Measurements from ENCODE around the gene KLHL40.
"Not testable (repeated sequence)": the region's sequence is repeated elsewhere in the genome, so short reads cannot be mapped to it uniquely, and the experiment has no call there.

The KLHL40 gene

DNA sequence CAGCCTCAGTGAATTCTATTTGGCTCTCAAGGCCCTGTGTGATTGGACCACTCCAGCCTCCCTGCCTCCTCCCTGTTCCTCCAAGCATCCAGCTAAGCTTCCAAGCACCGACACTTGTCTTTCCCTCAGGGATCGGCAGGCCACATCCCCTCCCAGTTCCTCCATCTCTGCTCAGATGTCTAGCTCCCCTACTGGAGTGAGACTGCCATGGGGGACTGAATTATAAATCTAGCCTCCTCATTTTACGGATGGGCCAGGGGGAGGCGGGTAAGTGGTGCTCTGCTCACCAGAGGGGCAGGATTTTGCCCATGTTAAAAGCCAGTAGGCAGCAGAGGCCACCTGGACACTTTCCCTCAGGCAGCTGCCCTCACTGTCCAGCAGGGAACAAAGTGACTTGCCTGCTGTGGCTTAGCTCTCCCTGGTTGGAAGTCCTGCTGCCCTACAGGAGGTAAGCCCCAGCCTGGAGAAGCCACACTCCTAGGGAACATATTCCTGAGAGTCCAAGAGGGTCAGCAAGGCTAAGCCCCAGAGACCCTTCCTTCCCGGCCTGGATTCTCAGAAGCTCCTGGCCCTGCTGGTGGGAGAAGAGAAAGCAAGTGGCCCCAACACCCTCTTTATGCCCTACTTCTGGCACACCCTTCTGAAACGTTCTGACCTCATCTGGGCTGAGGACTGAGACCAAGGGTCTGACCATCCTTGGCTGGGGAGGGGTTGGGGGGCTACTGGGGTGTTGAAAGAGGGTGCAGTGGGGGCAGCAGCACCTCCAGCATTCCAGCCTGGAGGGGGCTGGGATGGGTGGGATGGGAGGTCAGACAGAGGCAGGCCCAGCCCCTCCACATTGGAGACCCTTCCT is 26.4 kb downstream of the KLHL40 start:
- no peak overlapping the region for H3K27ac ChIP-seq
- no peak overlapping the region for H3K4me3 ChIP-seq

DNA sequence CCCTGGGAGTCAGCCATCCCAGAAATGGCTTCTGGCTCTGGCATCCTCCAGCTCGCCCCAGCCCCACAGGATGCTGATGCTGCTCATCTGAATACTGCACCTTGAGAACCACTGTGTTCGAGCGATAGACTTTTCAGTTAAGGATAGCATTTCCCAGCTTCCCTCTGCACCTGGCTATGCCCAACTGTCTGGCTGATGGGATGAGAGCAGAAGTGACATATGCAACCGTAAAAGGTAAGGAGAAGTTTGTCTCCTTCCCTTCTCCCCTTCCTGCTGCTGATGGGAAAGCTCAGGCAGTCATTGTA is 27.0 kb downstream of the KLHL40 start:
- Histone ChIP-seq H3K27ac (no peak overlapping the region), H3K4me3 (no peak overlapping the region)

DNA sequence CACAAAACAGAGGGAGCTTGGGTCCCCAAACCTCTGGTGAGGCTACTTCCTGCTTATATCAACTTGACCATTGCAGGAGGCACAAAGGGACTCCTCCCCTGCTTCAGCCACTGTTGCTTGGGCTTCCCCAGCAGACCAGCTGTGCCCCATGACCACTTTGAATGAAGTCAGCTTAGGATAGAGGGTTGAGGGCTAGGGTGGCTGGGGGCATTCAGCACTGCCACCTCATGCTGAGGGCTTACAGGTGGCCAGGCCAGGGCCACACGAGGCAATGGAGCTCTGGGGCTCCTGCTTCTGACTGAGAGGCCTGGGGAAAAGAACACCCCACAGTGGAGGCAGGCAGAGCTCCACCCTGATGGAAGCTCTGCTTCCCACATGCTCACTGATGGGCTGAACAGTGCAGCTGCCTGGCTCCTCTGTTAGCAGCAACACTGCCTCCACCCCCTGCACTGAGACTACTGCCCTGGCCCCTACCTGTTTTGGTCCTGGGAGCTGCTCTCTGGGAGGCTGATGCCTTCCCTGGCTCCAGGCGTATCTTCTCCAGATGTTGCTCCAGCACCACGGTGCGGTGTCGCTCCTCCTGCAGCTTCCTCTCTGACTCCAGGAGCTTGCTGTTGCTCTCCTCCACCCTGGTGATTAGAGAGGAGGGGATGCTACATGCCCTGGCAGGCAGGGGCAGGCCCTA is 27.5 kb downstream of the KLHL40 start:
- Histone ChIP-seq H3K4me3 (no peak overlapping the region), H3K27ac (no peak overlapping the region)

DNA sequence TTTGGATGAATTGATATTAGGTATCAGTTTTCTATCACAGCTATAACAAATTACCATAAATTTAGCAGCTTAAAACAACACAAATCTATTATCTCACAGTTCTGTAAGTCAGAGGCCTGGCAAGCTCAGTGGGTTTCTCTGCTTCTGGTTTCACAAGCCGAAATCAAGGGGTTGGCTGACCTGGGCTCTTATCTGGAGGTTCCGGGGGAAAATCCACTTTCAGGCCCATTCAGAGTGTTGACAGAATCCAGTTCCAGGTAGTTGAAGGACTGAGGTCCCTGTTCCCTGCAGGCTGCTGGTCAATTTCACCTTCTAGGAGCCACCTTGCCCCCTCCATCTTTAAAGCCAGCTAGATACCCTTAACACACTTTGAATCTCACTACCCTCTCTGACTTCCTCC is 28.4 kb downstream of the KLHL40 start:
- Histone ChIP-seq H3K27ac (no peak overlapping the region), H3K4me3 (no peak overlapping the region)

DNA sequence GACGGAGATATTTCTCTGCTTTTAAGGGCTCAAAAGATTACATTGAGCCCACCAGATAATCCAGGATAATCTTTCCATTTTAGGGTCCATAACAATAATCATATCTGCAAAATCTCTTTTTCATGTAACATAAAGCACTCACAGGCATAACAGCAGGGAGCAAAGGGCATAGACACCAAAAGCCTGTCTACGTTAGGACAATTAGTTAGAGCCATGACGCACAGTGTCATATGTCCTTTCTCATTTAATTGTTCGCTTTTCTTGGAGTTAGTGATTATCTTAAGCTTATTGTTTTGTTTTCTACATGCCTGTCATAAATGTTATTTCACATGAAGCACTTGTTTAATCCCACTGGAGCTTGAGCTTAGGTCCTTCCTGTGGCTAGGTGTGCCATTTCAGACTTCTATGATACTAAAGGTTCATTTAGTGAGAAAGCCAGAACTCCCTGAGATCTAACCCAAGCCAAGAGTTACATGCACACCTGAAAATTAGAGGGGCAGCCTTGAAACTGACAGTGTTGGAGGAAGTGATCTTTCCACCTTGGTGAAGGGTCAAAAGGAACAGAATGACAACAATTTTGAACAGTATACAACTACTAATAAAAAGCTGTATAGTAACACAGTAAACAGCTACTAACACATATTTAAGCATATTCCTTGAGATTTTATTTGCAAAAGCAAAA is 29.0 kb downstream of the KLHL40 start:
- Histone ChIP-seq H3K27ac (no peak overlapping the region), H3K4me3 (no peak overlapping the region)

DNA sequence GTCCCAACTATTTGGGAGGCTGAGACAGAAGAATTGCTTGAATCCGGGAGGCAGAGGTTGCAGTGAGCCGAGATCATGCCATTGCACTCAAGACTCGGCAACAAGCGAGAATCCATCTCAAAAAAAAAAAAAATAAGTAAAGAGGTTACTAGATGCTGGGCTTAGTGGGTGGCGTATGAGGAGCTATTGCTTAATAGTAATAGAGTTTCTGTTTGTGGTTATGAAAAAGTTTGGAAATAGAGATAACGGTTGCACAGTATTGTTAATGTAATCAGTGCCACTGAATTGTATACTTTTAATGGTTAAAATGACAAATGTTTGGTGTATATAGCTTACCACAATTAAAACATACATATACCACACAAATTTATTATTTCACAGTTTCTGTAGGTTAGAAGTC is 32.0 kb downstream of the KLHL40 start:
- Histone ChIP-seq H3K4me3 (no peak overlapping the region), H3K27ac (no peak overlapping the region)

DNA sequence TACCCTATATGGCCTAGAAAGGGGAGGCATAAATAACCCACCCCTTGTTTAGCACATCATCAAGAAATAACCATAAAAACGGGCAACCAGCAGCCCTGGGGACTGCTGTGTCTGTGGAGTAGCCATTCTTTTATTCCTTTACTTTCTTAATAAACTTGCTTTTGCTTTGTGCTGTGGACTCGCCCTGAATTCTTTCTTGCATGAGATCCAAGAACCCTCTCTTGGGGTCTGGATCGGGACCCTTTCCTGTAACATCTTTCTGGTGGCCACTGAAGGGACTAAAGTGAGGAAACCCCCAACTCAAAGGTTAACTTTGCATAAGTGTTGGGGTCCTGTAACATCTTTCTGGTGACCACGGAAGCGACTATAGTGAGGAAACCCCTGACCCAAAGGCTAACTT is 33.0 kb downstream of the KLHL40 start:
- Histone ChIP-seq H3K4me3 (no peak overlapping the region), H3K27ac (no peak overlapping the region)

DNA sequence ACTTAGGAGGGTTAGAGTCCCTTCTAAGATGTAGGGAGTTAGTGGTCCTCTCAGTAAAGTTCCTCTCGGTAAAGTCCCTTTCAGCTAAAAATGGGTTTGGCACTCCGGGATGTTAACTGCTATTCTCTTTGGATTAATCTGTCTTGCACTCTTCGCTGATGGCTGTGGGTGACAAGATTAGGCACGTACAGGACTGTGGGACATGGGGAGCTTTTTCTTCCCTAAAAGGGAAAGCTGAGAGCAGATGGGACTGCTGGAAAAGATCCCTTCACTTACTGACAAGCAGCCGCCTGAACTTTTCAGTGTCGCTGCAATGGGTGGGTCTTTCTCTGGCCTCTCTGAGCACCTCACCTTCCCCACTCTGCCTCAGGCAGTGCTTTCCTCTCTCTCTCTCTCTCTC is 33.7 kb downstream of the KLHL40 start:
- no peak overlapping the region for H3K27ac ChIP-seq
- no peak overlapping the region for H3K4me3 ChIP-seq

DNA sequence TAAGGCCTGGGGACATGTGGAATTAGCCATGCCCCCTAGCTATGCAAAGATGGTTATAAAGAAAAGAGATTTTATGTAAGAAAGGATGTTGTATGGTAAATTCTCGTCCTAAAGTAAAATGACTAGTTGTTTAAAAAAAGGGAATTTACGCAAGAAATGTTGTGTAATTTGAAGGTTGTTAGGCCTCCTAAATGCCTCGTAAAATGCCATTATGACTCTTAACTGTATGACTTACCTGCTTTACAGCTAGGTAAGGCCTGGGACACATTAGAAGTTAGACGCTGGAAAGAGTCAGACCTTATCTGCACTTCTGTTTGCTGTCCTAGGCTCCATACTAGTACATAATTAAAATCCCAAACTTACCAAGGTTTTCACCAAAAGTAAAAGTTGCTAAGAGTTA is 34.8 kb downstream of the KLHL40 start:
- no peak overlapping the region for H3K4me3 ChIP-seq
- no peak overlapping the region for H3K27ac ChIP-seq

DNA sequence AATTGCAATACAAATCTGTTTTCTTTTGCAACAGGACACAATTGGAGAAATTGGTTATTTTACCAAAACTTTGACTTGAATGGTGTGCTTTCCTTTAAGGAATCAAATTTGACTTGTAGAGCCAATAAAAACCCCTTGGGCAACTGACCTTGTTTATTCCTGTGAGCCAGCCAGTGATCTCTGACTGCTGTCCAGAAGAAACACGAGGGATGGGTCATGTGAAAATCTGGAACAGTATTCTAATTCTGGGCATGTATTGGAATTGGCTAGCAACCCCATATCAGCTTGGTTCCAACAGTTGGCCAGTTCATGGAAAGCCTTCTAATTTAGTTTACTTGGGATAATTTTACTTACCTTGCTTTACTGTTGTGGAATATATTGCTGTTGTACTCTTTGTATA is 36.4 kb downstream of the KLHL40 start:
- no peak overlapping the region for H3K27ac ChIP-seq
- H3K4me3 ChIP-seq, result no peak overlapping the region

DNA sequence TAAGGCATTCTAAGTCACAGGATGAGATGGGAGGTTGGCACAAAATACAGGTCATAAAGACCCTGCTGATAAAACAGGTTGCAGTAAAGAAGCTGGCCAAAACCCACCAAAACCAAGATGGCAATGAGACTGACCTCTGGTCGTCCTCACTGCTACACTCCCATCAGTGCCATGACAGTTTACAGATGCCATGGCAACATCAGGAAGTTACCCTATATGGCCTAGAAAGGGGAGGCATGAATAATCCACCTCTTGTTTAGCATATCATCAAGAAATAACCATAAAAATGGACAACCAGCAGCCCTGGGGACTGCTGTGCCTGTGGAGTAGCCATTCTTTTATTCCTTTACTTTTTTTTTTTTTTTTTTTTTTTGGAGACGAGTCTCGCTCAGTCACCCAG is 37.1 kb downstream of the KLHL40 start:
- not testable (repeated sequence) for H3K27ac ChIP-seq, H3K4me3 ChIP-seq

DNA sequence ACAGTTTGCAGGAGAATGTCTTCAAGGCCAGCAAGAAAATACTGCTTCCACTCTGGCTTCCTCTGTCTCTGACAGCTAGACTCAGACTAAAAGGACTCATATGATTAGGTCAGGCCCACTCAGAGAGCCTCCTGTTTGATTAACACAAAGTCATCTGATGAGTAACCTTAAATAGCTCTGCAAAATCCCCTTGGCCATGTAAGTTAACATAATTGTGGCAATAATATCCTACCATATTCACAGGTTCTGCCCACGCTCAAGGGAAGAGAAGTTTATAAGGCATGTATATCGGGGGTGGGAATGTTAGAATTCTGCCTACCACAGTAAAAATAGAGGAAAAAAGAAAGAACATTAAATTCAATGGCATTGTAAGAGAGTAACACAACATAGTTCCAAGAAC is 37.9 kb downstream of the KLHL40 start:
- Histone ChIP-seq H3K27ac (no peak overlapping the region), H3K4me3 (no peak overlapping the region)

DNA sequence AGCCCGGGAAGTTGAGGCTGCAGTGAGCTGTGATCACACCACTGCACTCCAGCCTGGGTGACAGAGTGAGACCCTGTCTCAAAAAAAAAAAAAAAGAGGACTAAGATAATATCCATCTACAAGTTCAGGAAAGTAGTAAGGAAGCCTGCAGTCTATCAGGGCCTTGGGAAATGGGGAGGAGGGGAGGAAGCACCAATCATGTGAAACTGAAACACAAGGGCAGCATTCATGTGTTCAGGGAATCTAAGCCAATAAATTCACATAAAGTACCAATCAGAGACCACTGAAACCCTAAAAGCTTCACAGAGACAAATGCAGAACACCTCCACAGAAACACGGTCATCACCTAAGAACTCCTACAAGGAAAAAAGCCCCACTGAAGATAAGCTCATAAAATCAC is 40.1 kb downstream of the KLHL40 start:
- no peak overlapping the region for H3K27ac ChIP-seq
- no peak overlapping the region for H3K4me3 ChIP-seq

DNA sequence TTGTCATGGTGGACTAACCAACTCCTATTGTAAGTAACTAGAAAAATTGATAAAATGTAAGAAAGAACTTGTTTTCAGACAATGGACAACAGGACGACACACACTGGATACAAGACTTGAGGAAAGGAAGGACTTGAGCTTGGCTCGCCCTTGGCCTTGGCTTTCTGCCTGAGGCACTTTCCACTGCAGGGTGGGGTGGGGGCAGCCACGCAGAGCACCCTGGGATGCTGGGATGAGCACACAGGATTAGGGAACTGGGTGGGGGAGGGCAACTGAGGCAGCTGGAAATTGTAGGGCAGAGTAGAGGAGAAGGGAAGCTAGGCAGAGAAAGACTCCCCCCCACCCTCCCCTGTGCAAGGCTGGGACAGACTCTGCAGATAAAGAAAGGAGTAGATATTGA is 42.7 kb downstream of the KLHL40 start:
- peak overlapping the region in 1 of 21 experiments; percentile 35 for H3K27ac ChIP-seq
- no peak overlapping the region for H3K4me3 ChIP-seq

DNA sequence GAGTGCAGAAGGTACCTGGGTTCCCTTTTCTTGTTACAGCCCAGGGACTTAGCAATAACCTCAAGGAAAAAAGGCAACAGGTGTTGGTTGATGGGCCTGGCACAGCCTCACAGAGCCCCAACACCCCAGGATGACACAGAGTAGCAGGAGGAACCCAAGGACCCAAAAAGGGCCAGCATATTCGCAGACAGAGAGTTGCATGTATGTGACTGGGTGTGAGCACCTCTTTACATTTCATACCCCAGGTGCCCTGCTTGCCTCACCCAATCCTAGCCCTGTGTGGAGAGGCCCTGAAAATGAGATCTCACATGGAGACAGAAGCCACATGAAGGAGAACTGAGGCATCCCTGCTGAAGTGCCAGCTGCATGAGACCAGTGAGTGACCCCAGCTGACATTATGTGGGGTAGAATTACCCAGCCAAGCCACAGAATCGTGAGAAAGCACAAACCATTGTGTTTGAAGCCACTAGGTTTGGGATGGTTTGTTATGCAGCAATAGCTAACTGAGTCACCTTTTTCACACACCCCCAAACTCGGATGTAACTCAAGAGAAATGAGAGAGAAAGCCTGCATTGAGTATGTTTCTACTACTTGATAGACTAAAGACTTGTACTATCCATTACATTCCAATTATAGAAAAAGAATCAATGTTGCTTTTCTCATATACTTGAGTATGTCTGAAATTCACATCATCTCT is 43.5 kb downstream of the KLHL40 start:
- Histone ChIP-seq H3K4me3 (no peak overlapping the region), H3K27ac (no peak overlapping the region)

DNA sequence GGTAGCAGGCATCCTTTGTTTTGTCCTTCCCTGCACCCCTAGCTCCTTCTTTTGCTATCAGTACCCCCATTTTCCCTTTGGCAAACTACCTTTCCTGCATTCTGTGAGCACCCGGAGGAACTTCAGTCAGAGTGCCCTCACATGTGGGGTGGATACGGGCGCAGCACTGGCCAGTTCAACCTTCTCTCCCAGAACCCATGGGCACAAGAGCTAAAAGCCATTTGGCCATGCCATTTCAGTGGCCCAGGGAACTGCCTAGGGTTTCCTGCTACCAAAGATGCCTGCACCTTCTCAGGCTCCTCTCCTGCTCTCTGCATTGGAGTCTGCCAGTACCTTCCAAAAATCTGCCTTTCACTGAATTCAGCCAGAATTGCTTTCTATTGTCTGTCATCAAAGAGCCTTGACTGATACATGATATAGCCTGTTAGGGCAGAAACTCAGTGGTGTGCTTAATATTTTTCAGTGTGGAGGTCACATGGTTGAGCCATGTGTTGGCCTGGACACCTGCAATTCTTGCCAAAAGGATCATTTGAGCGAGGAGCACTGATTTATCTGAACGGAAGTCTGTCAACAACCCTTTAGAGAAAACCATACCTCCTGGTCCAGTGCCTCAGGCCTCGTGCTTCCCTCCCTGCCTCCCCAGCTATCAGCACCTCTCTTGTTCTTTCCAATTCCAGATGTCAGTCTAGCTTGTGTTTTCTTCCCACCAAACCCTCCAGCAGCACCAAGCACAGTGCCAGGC is 44.2 kb downstream of the KLHL40 start:
- no peak overlapping the region for H3K27ac ChIP-seq
- H3K4me3 ChIP-seq, result no peak overlapping the region

DNA sequence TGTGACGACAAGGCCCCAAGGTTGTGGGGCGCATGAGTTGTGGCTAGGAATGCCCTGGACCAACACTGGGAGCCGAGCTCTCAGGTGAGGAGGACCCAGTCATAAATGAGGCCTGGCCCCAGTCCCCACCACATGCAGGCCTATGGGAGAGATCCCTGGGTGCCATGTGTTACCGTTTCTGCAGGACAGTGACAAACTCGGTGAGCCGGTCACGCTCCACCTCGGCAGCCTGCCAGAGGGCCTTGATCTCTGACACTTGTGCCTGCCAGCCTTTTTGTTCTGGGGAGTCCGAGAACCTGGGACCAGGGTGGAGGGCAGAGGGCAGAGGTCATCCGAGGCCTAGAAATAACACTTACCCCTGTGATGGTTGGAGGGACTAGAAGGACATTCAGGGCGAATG is 45.0 kb downstream of the KLHL40 start:
- H3K4me3 ChIP-seq, result no peak overlapping the region
- H3K27ac ChIP-seq, result peak overlapping the region in 1 of 21 experiments; percentile 20

DNA sequence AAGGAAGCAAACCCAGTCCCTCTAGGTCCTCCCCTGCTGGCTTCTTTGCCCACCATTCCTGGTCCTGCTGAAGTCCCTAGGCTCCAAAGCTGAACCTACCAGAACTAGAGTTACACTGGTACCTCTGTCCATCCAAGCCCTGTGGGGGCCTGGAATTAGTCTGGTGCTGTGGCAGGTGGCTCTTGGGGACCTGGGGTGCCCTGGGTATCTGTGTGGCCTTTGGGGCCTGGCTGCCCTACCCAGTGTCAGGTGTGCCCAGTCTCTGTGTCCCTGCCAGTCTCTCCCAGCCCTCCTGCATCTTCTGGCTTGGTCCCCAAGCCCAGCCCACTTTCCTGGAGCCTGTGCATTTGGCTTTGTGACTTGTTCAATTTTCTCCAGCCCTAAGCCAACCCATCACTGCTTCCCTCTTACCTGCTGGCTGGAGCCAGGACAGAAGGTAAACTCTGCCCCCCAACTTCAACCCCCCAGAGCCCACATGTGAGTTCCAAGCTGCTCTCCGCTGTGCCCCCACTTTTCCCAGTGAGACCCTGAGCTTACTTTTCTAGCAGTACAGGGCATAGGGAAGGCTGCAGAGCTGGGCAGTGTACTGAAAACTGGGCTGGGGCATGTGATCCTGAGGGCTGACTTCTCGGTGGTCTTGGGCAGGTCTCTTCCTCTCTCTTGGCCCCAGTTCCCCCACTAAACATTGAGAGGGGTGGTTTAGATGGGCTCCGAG is 45.5 kb downstream of the KLHL40 start:
- peak overlapping the region in 1 of 21 experiments; percentile 20 for H3K27ac ChIP-seq
- no peak overlapping the region for H3K4me3 ChIP-seq

Data from skin epidermis (tissue), 12 donors.